GM18526 (cell line): ENCODE measurements around the gene PSMG4.

Experiments used
- POLR2A ChIP-seq: IDR thresholded peaks from 3 replicates; pipeline ENCODE4 v1.6.1; 2011; ENCODE audit not compliant: insufficient read length; ENCODE audit errors: extremely low read depth

The PSMG4 gene

DNA sequence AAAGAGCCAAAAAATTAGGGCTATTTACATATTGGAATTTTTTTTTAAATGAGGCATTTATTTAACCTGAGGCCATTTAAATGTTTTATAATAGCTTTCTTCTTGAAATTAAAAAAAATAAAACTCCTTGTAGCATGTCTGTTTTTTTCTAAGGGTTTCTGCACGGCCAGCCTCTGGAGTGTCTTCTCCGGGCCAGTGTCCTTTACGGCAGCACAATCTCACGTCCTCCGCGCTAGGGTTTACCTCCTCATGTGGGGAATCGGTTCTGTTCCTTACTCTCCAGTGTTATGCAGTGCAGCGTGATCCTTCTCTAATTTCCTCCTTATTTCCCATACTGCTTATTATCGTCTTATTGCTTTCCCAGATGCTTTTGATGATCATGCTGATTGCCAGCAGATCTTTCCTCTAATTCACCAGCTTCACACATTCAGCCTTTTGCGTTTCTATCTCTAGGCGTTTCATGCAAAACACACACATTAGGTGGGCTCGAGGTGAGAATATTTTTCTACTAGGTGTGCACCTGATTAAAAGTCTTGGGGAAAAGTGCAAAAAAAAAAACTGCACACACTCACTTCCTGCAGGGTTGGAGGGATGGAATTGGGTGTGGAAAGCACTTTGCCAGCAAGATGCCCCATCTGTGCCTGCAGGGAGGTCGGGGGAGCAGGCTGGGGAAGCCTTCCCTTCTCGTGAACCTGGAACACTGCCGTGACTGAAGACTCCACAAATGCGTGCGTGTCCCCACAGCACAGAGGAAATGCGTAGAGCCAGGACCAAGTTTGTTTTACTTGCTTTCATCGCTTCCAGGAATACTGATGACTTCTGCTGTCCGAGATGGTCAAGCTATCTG, 56.1 kb downstream of the PSMG4 start:
- no peak for TF ChIP-seq POLR2A

- TF ChIP-seq POLR2A, result no peak
These were observed 57.1 kb downstream of the PSMG4 start for GRCh38 chr6:3315841-3316240.

- TF ChIP-seq POLR2A, result no peak
These were observed 57.6 kb downstream of the PSMG4 start for GRCh38 chr6:3316331-3316730.

- TF ChIP-seq POLR2A, result no peak
These were observed 58.1 kb downstream of the PSMG4 start for GRCh38 chr6:3316818-3317217.
